IMR-90 (cell line): ENCODE data around the gene CTAG1A. TPM values are rescaled to one million over a fixed set of nuclear protein-coding genes. Genes with fewer than 3 reads are reported as not detected.

Source experiments
- ATAC-seq: fragments of 200-7000 bp; cut with Tn5 transposase; 2 replicates; pipeline ENCODE4 v1.9.1; 2020; ENCODE audit warnings: low read depth, mild to moderate bottlenecking, moderate library complexity
- BruUV-seq: library from RNA; stranded (reverse); fragments of 400-500 nt; replicated peaks from 2 replicates; lab custom pipeline; 2021; lab: Mats Ljungman, UMichigan
- CTCF ChIA-PET: fragments of 300-600 bp; formaldehyde crosslinking; extraction: SDS; loops from one replicate; lab custom pipeline; 2021; ENCODE audit warnings: antibody characterized with exemption; lab: Yijun Ruan, JAX
- POLR2A ChIA-PET: fragments of 300-600 bp; sonication (Branson Sonifier 250); formaldehyde crosslinking; loops from one replicate; lab custom pipeline; 2022; ENCODE audit warnings: antibody characterized with exemption; ENCODE audit not compliant: unreplicated experiment; lab: Charles Lee
- DNase-seq: peaks from one replicate; pipeline ENCODE4 v3.0.0; 2013
- H2AFZ ChIP-seq: replicated peaks from 2 replicates; pipeline ENCODE3; 2013; ENCODE audit warnings: low read length, mild to moderate bottlenecking; ENCODE audit not compliant: poor library complexity
- H2AK5ac ChIP-seq: 2 replicates; pipeline ENCODE4 v1.6.1; 2013; ENCODE audit warnings: low read depth, low read length, inconsistent platforms
- H2AK9ac ChIP-seq: replicated peaks from 2 replicates; pipeline ENCODE3; 2013; ENCODE audit warnings: mild to moderate bottlenecking, low read depth, low read length, moderate library complexity; ENCODE audit not compliant: poor library complexity
- H2BK120ac ChIP-seq: 2 replicates; pipeline ENCODE4 v1.6.1; 2013; ENCODE audit warnings: low read depth, low read length, inconsistent platforms
- H2BK15ac ChIP-seq: 3 replicates; pipeline ENCODE4 v1.6.1; 2013; ENCODE audit warnings: low read depth, low read length, inconsistent platforms
- H2BK20ac ChIP-seq: 2 replicates; pipeline ENCODE4 v1.6.1; 2013; ENCODE audit warnings: low read depth, mild to moderate bottlenecking, inconsistent platforms, low read length, moderate library complexity
- H2BK5ac ChIP-seq: 2 replicates; pipeline ENCODE4 v1.6.1; 2013; ENCODE audit warnings: mild to moderate bottlenecking, low read depth, low read length, inconsistent platforms; ENCODE audit not compliant: poor library complexity, severe bottlenecking
- H3K14ac ChIP-seq: replicated peaks from 2 replicates; pipeline ENCODE4 v1.6.1; 2013; ENCODE audit warnings: low read depth, low read length, inconsistent platforms
- H3K18ac ChIP-seq: 2 replicates; pipeline ENCODE4 v1.6.1; 2013; ENCODE audit warnings: low read depth, low read length, control low read depth
- H3K23ac ChIP-seq: 2 replicates; pipeline ENCODE4 v1.6.1; 2013; ENCODE audit warnings: low read depth, low read length, inconsistent platforms
- H3K27ac ChIP-seq: 2 replicates; pipeline ENCODE4 v1.5.1; 2013; ENCODE audit warnings: mild to moderate bottlenecking, control low read depth, low read length; ENCODE audit not compliant: insufficient read depth
- H3K27me3 ChIP-seq: 2 replicates; pipeline ENCODE4 v1.6.1; 2013; ENCODE audit warnings: low read length; ENCODE audit not compliant: control insufficient read depth, insufficient read depth
- H3K36me3 ChIP-seq: 2 replicates; pipeline ENCODE4 v1.6.1; 2013; ENCODE audit warnings: low read length, mixed read lengths; ENCODE audit not compliant: control insufficient read depth, insufficient read depth
- H3K4ac ChIP-seq: 2 replicates; pipeline ENCODE4 v1.6.1; 2013; ENCODE audit warnings: low read depth, low read length, inconsistent platforms
- H3K4me1 ChIP-seq: 2 replicates; pipeline ENCODE4 v1.6.1; 2013; ENCODE audit warnings: low read length, mixed read lengths; ENCODE audit not compliant: control insufficient read depth, insufficient read depth
- H3K4me2 ChIP-seq: 2 replicates; pipeline ENCODE4 v1.6.1; 2013; ENCODE audit warnings: low read depth, mild to moderate bottlenecking, control low read depth, low read length, moderate library complexity
- H3K4me3 ChIP-seq: 2 replicates; pipeline ENCODE4 v1.5.1; 2013; ENCODE audit warnings: low read depth, mild to moderate bottlenecking, control low read depth, low read length, moderate library complexity; ENCODE audit not compliant: insufficient read depth
- H3K56ac ChIP-seq: 2 replicates; pipeline ENCODE4 v1.6.1; 2013; ENCODE audit warnings: low read length, inconsistent platforms; ENCODE audit not compliant: insufficient read depth; ENCODE audit errors: extremely low read depth
- H3K79me1 ChIP-seq, 2 experiments: 2 replicates each; pipeline ENCODE4 v1.6.1; 2013; ENCODE audit warnings: low read length in 2 of 2, inconsistent platforms in 1 of 2, low read depth in 1 of 2
- H3K9ac ChIP-seq: 2 replicates; pipeline ENCODE4 v1.6.1; 2013; ENCODE audit warnings: low read depth, low read length, control low read depth
- H3K9me1 ChIP-seq: 2 replicates; pipeline ENCODE4 v1.6.1; 2013; ENCODE audit warnings: low read length, inconsistent platforms; ENCODE audit not compliant: insufficient read depth
- H3K9me3 ChIP-seq: 2 replicates; pipeline ENCODE4 v1.6.1; 2013; ENCODE audit warnings: low read length; ENCODE audit not compliant: control insufficient read depth, insufficient read depth
- H4K20me1 ChIP-seq: 2 replicates; pipeline ENCODE4 v1.6.1; 2013; ENCODE audit warnings: low read length, inconsistent platforms; ENCODE audit not compliant: insufficient read depth
- H4K5ac ChIP-seq: 2 replicates; pipeline ENCODE4 v1.6.1; 2013; ENCODE audit warnings: mild to moderate bottlenecking, low read depth, low read length, control low read depth
- H4K8ac ChIP-seq, 2 experiments: 2 replicates each; pipeline ENCODE4 v1.6.1; 2013; ENCODE audit warnings: low read depth in 2 of 2, low read length in 2 of 2, control low read depth in 1 of 2, inconsistent platforms in 1 of 2
- H4K91ac ChIP-seq: 2 replicates; pipeline ENCODE4 v1.6.1; 2013; ENCODE audit warnings: low read depth, low read length, inconsistent platforms; ENCODE audit not compliant: insufficient read depth
- BHLHE40 ChIP-seq: fragments of 150-350 bp; IDR thresholded peaks from 2 replicates; pipeline ENCODE4 v1.6.1; 2016; ENCODE audit warnings: mild to moderate bottlenecking, low read depth, low read length
- CEBPB ChIP-seq: IDR thresholded peaks from 2 replicates; pipeline ENCODE4 v1.6.1; 2012; ENCODE audit warnings: low read depth, low read length, improper control_type of control experiment
- CHD1 ChIP-seq: IDR thresholded peaks from 2 replicates; pipeline ENCODE4 v1.6.1; 2012; ENCODE audit warnings: low read depth, low read length, improper control_type of control experiment
- CTCF ChIP-seq: conservative IDR thresholded peaks from 2 replicates; pipeline ENCODE4 v1.5.1; 2012; ENCODE audit warnings: mild to moderate bottlenecking, low read depth, low read length, improper control_type of control experiment
- FOS ChIP-seq: fragments of 150-350 bp; IDR thresholded peaks from 2 replicates; pipeline ENCODE4 v1.6.1; 2016; ENCODE audit warnings: low read depth, low read length
- MAFK ChIP-seq: IDR thresholded peaks from 2 replicates; pipeline ENCODE4 v1.6.1; 2012; ENCODE audit warnings: low read depth, low read length, improper control_type of control experiment
- MAZ ChIP-seq: IDR thresholded peaks from 2 replicates; pipeline ENCODE4 v1.6.1; 2012; ENCODE audit warnings: low read depth, mild to moderate bottlenecking, low read length, improper control_type of control experiment, moderate library complexity, borderline replicate concordance
- MXI1 ChIP-seq: IDR thresholded peaks from 2 replicates; pipeline ENCODE4 v1.6.1; 2012; ENCODE audit warnings: low read depth, mild to moderate bottlenecking, low read length, moderate library complexity, borderline replicate concordance
- NFE2L2 ChIP-seq: fragments of 150-350 bp; IDR thresholded peaks from 2 replicates; pipeline ENCODE4 v1.6.1; 2016; ENCODE audit warnings: low read depth, mild to moderate bottlenecking, low read length
- POLR2A ChIP-seq: IDR thresholded peaks from 2 replicates; pipeline ENCODE4 v1.6.1; 2012; ENCODE audit warnings: mild to moderate bottlenecking, low read depth, low read length
- RAD21 ChIP-seq: IDR thresholded peaks from 2 replicates; pipeline ENCODE4 v1.6.1; 2012; ENCODE audit warnings: low read length, improper control_type of control experiment
- RCOR1 ChIP-seq: IDR thresholded peaks from 2 replicates; pipeline ENCODE4 v1.6.1; 2012; ENCODE audit warnings: mild to moderate bottlenecking, low read length, improper control_type of control experiment; ENCODE audit not compliant: insufficient replicate concordance
- RFX5 ChIP-seq: IDR thresholded peaks from 2 replicates; pipeline ENCODE4 v1.8.0; 2012; ENCODE audit warnings: low read depth, mild to moderate bottlenecking, low read length, moderate library complexity
- SMC3 ChIP-seq: fragments of 150-350 bp; IDR thresholded peaks from 2 replicates; pipeline ENCODE4 v1.6.1; 2016; ENCODE audit warnings: low read depth, mild to moderate bottlenecking, antibody characterized with exemption, low read length, moderate library complexity
- USF2 ChIP-seq: fragments of 150-350 bp; IDR thresholded peaks from 2 replicates; pipeline ENCODE4 v1.6.1; 2017; ENCODE audit warnings: mild to moderate bottlenecking, antibody characterized with exemption, low read length, low read depth
- WGBS, 2 experiments: methylation state at CpG; one replicate each; pipeline versions ENCODE4 v1.1.5 to v1.1.7; 2013; ENCODE audit warnings: missing lambda C conversion rate in 2 of 2; ENCODE audit not compliant: insufficient read length in 1 of 2; ENCODE audit errors: extremely low coverage in 2 of 2; 5-methylcytosine and 5-hydroxymethylcytosine counted together
- dilution Hi-C: fragments of 300-500 bp; cut with HindIII; formaldehyde crosslinking; loops from one replicate; pipeline ENCODE4 v1.14.3; 2018; ENCODE audit warnings: low sequenced_read_pairs; ENCODE audit not compliant: unreplicated experiment
- in situ Hi-C: fragments of 300-500 bp; cut with MboI; formaldehyde crosslinking; loops from 3 replicates; pipeline ENCODE4 v1.14.3; 2019; ENCODE audit warnings: low sequenced_read_pairs, inconsistent platforms, mixed read lengths
- intact Hi-C: fragments of 100-400 bp; cut with micrococcal nuclease; formaldehyde crosslinking; loops from 2 replicates; pipeline ENCODE4 v1.10.0; 2022
- polyA plus RNA-seq, 3 experiments: library from polyadenylated mRNA; depleted of rRNA; stranded (reverse); fragments of >200 nt; gene quantifications; 2 replicates each; pipeline ENCODE4 v1.2.3, GENCODE V29; 2012; ENCODE audit warnings: low replicate concordance in 1 of 3
- total RNA-seq: library from RNA; depleted of rRNA; stranded (reverse); fragments of >200 nt; gene quantifications from 2 replicates; pipeline ENCODE4 v1.2.3, GENCODE V29; 2012
- TF ChIP-seq, protein P1 (sequence below): fragments of 150-350 bp; IDR thresholded peaks from 2 replicates; pipeline ENCODE4 v1.6.1; 2016; ENCODE audit warnings: low read depth, mild to moderate bottlenecking, low read length, moderate library complexity, borderline replicate concordance

Gene CTAG1A
- total and polyA plus RNA-seq, 2 of the 4 experiments (the other 2 are of a cell fraction): not detected

DNA sequence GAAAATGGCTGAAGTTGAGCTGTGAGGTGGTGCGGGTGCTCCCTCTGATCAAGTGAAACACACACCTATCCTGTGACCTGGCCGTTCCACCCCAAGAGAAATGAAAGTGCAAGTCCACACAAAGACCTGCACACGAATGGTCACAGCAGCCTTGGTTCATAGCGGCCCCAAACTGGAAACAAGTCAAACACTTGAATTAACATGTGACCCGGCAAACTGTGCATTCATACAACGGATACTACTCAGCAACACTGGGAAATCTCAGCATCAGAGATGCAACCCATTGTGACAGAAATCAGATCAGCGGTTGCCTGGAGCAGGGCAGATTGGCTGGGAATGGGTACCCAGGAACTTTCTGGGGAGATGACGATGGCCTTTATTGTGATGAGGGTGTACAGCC is 45.9 kb upstream of the CTAG1A start:
- Histone ChIP-seq H3K9me3 (no peaks in the 10 kb centered on the region), H2BK5ac (no peak overlapping the region), H3K14ac (no peak overlapping the region; the same call in 1 of the 2 replicates), H3K27ac (no peak overlapping the region), H3K4me3 (no peak overlapping the region), H3K79me1 (peaks cover 8 to 47% of the 10 kb centered on the region in 2 experiments; a peak in 3 of 4 replicates), H4K91ac (no peak overlapping the region), H2BK120ac (no peak overlapping the region), H3K4me2 (no peak overlapping the region), H2AFZ (no peak overlapping the region), H3K4ac (no peak overlapping the region), H2BK15ac (no peak overlapping the region), H3K9ac (no peak overlapping the region), H3K4me1 (peaks cover 22% of the 10 kb centered on the region), H2BK20ac (no peak overlapping the region), H4K20me1 (peaks cover 16% of the 10 kb centered on the region), H3K36me3 (peaks cover 47% of the 10 kb centered on the region), H2AK9ac (no peak overlapping the region), H4K5ac (no peak overlapping the region), H2AK5ac (no peak overlapping the region), H3K9me1 (peaks cover 14% of the 10 kb centered on the region), H4K8ac (no peak overlapping the region; a peak in 1 of 4 replicates), H3K18ac (no peak overlapping the region), H3K23ac (no peak overlapping the region), H3K56ac (no peak overlapping the region), H3K27me3 (no peaks in the 10 kb centered on the region)
- TF ChIP-seq CEBPB (no peak), CTCF (no peak), BHLHE40 (no peak), RAD21 (no peak), SMC3 (no peak), USF2 (no peak), MAFK (no peak), RFX5 (no peak), MXI1 (no peak), POLR2A (no peak), RCOR1 (no peak), CHD1 (no peak), MAZ (no peak), NFE2L2 (no peak), FOS (no peak)
- TF ChIP-seq, protein P1, sequence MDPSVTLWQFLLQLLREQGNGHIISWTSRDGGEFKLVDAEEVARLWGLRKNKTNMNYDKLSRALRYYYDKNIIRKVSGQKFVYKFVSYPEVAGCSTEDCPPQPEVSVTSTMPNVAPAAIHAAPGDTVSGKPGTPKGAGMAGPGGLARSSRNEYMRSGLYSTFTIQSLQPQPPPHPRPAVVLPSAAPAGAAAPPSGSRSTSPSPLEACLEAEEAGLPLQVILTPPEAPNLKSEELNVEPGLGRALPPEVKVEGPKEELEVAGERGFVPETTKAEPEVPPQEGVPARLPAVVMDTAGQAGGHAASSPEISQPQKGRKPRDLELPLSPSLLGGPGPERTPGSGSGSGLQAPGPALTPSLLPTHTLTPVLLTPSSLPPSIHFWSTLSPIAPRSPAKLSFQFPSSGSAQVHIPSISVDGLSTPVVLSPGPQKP: no peak
- intact Hi-C loops: no loop called here
- CTCF ChIA-PET: no interaction called here
- WGBS, 2 experiments: 72% methylated on average over 3 of the region's 8 CpGs; no CpG with 5 or more reads in 1 of the 2 experiments
- ATAC-seq: no peak
- in situ Hi-C loops: loop anchor here (25.0 kb wide), 1 partner anchor 1577 kb away; no protein-coding TSS in a partner anchor
- no TSS peak for BruUV-seq
- POLR2A ChIA-PET: no interaction called here
- dilution Hi-C loops: no loop called here
- DNase-seq: no peak
